HG03520 (cell line): ENCODE data around the gene SP8.
A peak's percentile ranks its signal among the peaks of the same experiment; 100 is the strongest.

Source experiments
- ATAC-seq: cut with Tn5 transposase; IDR thresholded peaks from one replicate; pipeline ENCODE4 v1.9.1; 2021; ENCODE audit warnings: mild to moderate bottlenecking, moderate library complexity; ENCODE audit not compliant: unreplicated experiment

Gene SP8

GRCh38 chr7:20776214-20776911, 10.3 kb downstream of the SP8 start:
- ATAC-seq, result no peak

GRCh38 chr7:20754001-20754400, 32.7 kb downstream of the SP8 start:
- no peak for ATAC-seq

- no peak for ATAC-seq
Observed at GRCh38 chr7:20749906-20750305, 36.8 kb downstream of the SP8 start.

GRCh38 chr7:20748853-20749252, 37.8 kb downstream of the SP8 start:
- no peak for ATAC-seq

GRCh38 chr7:20747001-20747400, 39.7 kb downstream of the SP8 start:
- ATAC-seq, result no peak

GRCh38 chr7:20745702-20746101, 41.0 kb downstream of the SP8 start:
- ATAC-seq, result no peak

GRCh38 chr7:20744954-20745446, 41.7 kb downstream of the SP8 start:
- ATAC-seq, result no peak

- no peak for ATAC-seq
Observed at GRCh38 chr7:20742913-20743312, 43.8 kb downstream of the SP8 start.

- no peak for ATAC-seq
Observed at GRCh38 chr7:20741801-20742200, 44.9 kb downstream of the SP8 start.

- ATAC-seq, result peak; percentile 7
Observed at GRCh38 chr7:20738518-20739481, 47.9 kb downstream of the SP8 start.

- ATAC-seq, result peak; percentile 43
Observed at GRCh38 chr7:20737840-20738448, 48.7 kb downstream of the SP8 start.

- ATAC-seq, result no peak
Observed at GRCh38 chr7:20735346-20736065, 51.2 kb downstream of the SP8 start.
